Stimulated activated CD4-positive, alpha-beta T cell treated with anti-CD3 and anti-CD28 coated beads, Interleukin-4, amount 100 ng/mL, for 4 hours (primary cell): ENCODE measurements around the gene RASSF5.

Source experiments
- DNase-seq, 2 experiments: peaks; one replicate each; pipeline ENCODE4 v3.0.0-alpha.2; 2020

Gene RASSF5

DNA sequence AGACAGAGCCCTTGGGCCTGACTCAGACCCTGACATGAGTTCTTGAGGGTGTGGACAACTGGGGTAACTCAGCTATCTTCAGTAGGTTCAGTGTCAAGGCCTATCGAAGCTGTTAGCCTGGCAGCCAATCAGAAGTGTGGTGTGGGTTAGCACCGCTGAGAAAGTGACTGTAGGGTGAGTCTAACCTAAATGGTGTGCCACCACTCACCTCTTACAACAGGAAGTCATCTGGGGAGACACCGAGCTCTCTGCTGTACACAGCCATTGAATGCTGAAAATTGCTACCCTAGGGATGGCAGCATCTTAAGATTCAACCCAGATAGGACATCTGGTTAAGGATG lies 44.6 kb downstream of the RASSF5 start:
- peak; percentile 41 to 81 for DNase-seq

DNA sequence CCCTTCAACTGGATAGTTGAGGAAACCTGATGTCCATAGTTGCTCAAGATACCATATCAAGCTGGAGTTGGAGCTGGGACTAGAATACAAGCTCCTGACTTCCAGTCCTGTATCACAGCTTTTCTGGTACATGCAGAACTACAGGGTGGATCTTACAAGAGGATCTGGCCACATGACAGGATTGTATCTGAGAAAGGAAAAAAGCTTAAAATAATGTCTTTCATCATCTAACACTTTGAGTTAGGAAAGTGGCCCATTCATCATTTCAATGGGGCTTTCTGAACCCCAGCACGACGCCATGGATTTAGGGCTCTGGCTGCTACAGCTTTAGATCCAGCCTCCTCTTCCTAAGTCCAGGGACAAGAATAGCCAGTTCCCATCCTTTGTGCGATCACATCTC lies 46.9 kb downstream of the RASSF5 start:
- no peak for DNase-seq

GRCh38 chr1:206554701-206555472 lies 47.6 kb downstream of the RASSF5 start:
- no peak for DNase-seq

DNA sequence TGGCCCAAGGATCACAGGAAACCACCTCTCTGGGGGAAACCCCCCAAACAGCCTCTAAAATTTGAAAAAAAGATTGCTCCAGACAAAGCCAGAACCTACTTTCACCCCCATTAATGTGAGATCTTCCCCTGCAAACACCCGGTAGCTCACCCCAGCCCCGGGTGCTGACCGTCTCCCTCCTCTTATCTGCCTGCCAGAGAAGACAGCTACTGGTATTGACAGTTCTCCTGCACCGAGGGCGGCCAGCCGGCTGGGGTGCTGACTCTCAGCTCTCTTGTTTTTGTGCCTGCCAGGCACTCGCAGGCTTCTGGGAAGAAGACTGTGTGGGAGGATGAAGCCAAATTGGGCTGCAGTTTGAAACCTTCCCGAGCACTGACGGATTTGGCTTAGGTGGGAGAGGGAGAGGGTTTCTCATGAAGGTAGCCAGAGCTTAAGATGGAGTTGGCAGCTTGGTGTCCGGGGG lies 48.2 kb downstream of the RASSF5 start:
- peak in 1 of 2 experiments; percentile 23 for DNase-seq

DNA sequence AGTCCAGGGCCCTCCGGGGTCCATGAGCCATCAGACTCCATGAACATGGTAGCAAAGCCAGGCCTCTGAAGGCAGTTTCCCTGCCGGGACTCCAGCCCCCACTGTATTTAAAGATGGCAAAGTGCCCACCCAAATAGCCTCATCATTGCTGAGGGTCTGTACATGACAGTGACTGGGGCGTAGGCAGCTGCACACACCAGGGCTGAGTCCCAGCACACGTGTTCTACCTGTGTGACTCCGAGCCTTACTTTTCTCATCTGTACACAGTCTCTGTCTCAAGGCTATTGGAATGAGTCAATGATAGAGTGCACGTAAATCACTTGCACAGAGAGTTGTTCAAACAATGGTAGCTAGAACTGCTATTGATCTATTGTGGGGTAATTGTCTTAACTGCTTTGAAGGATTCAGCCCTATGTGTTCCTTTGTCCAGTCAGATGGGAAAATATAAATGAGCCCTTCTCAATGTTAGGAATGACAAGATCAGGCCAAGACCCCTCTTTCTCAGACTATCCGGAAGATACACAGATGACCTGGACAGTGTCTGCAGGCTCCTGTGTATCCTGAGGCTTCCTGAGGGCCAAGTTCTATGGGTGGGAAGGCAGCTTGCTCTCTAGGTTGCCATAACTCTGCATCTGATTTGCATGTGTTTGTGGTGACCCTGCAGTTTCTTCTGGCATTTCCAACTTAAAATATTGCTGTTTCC lies 48.9 kb downstream of the RASSF5 start:
- peak in 1 of 2 experiments; percentile 52 for DNase-seq

DNA sequence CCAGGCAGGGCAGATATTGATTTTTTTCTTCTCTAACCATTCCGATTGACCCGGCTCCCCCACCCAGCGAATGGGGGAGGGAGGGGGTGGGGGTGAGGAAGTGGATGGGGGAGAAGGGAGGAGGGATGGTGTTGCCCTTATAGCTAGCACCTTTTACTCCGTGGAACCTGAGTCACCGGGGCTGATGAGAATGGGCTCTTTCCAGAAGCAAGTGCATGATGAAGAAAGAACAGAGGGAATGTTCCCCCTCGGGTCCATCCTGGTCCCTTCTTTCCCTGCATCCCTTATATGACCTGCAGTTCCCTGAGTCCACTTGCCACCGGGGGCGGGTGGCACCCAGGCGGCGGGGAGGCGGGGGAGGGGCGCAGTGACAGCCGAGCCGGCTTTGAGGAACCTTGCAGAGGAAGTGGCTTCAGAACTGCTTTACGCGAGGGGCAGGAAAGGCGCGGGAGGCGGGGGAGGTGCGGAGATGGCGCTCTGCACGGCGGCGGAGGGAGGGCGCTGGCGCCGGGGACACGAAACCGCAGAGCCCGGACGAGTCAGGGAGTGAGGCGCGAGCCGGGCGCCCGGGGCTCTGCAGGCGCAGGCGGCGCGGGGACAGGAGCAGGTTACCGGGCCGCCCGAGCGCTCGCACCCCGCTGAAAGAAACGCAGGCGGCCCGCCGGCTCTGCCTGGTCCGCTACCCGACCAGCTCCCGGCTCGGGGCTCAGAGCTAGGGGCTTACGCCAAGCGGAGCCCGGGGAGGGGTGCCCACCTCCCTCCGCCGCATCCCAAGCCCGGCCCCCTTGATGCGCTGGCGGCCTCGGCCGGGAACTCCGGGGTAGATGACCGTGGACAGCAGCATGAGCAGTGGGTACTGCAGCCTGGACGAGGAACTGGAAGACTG lies 49.7 kb downstream of the RASSF5 start:
- DNase-seq, result peak; percentile 83 to 90

- DNase-seq, result peak in 1 of 2 experiments; percentile 33
Measured at GRCh38 chr1:206557636-206558473, 50.5 kb downstream of the RASSF5 start.

- peak in 1 of 2 experiments; percentile 22 for DNase-seq
Measured at GRCh38 chr1:206558794-206559671, 51.7 kb downstream of the RASSF5 start.

DNA sequence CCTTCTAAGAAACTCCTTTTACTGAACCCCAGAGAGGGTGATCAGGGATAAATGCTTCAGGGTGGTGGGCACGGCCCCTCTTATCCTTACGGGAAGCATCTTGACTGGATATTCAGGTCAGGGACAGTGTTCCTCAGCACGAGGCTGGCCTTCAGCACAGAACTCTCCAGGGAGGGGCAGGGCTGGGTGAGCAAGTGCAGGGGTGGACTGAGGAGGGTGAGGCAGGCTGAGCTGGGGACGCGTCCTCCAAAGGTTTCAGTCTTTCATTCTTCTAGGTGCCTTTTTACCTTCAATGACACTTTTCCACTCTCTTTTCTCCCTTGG lies 52.3 kb downstream of the RASSF5 start:
- DNase-seq, result peak in 1 of 2 experiments; percentile 59

GRCh38 chr1:206560007-206560716 lies 52.8 kb downstream of the RASSF5 start:
- DNase-seq, result peak in 1 of 2 experiments; percentile 46

DNA sequence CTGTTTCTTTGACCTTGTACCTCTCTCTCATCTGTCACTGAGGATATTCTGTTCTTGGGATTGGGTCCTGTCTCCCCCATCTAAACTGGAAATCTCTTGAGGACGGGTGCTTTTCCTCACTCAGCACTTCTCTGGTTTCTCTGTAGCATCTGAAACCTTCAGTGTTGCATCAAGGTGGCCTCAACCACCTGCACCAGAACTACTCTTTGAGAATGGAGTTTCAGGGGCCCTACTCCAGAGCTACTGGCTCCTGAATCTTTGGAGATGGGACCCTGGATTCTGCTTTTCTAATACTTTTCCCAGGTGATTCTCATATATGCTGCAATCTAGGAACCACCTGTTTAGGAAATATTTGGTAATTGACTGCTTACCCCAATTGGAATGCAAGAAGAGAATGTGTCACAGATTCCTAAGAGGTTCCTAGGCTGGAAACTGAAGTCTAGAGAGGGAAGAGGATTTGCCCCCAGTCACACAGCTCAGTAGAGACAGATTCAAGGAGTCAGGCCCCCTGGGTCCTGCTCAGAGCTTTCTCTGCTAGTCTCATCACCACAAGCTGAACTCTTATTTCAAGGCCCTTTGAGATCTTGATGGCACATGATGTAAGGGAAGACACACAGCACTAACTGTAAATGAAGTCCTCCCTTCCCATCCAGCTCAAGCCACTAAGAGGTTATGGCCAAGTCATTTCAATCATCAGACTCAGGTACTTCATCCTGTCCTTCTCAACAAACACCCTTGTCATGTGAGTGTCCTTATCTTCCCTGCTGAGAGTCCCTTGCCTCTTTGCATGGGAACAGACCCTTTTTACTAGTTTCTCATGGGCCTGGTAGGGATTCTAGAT lies 56.3 kb downstream of the RASSF5 start:
- no peak for DNase-seq

- DNase-seq, result no peak
Measured at GRCh38 chr1:206565995-206566394, 58.7 kb downstream of the RASSF5 start.

DNA sequence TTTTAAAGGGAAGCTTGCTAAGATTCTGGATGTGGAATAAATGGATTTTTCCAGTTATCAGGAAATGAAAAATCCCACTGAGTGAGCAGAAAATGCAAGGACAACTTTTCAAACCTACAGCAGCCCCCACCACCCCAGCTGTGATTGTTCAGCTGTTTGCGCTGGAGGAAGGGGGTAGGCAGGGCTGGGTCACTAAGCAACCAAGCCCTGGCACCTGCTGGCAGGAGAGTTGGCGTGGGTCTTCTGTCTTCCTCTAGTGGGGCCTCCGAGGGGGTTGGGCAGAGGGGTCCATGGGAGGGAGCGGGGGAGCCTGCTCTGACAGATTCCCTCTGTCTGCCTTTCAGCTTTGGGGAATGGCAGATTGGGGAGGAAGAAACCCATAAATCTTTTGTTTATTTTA lies 59.7 kb downstream of the RASSF5 start:
- DNase-seq, result no peak

GRCh38 chr1:206568256-206568655 lies 60.9 kb downstream of the RASSF5 start:
- peak in 1 of 2 experiments; percentile 60 for DNase-seq

DNA sequence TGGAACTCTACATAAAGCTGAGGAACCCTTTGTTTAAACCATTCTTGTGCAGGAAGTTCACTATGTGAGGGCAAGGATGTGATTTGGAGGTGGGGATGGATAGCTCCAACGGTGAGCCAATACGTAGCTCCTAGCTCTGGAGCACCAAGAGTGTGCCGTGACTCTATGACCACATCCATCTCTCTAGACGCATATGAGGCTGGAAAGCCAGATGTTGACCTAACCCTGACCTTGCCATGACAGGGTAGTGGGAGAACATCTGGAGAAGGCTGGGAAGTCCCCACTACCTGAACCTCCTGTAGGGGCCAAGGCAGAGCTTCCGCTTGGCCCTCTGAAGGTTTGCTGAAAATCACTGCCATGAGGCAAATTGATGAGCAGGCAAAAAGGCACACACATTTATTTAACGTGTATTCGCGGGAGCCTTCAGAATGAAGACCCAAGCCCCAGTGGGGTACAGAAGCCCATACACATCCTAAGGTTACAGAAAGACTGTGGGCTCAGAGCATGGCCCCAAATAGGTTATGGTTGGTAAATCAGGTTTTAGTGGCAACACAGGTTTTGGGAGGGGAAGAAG lies 61.5 kb downstream of the RASSF5 start:
- DNase-seq, result no peak

- DNase-seq, result no peak
Measured at GRCh38 chr1:206569556-206569955, 62.2 kb downstream of the RASSF5 start.

- DNase-seq, result no peak
Measured at GRCh38 chr1:206570529-206570928, 63.2 kb downstream of the RASSF5 start.

GRCh38 chr1:206572835-206573234 lies 65.5 kb downstream of the RASSF5 start:
- no peak for DNase-seq

- no peak for DNase-seq
Measured at GRCh38 chr1:206573319-206573718, 66.0 kb downstream of the RASSF5 start.
